Right ventricle myocardium inferior (tissue), 1 donor: ENCODE results near the gene PLXNA2. TPM values are rescaled to one million over a fixed set of nuclear protein-coding genes. Genes with fewer than 3 reads are reported as not detected.

Source experiments
- ATAC-seq: fragments of 200-7000 bp; cut with Tn5 transposase; one replicate; pipeline ENCODE4 v1.9.1; 2020; ENCODE audit warnings: mild to moderate bottlenecking, moderate library complexity
- DNase-seq: peaks from one replicate; pipeline ENCODE4 v3.0.0; 2021; ENCODE audit errors: missing footprints
- intact Hi-C: fragments of 100-400 bp; cut with DNase I; formaldehyde crosslinking; loops from one replicate; pipeline ENCODE4 v1.11.0; 2022
- total RNA-seq: library from RNA; stranded (reverse); fragmentation: NEBNext Ultra II Directional; extraction: Animal tissue kit (Norgen Biotek cat#: 25700); gene quantifications from one replicate; pipeline ENCODE4 v1.2.1, GENCODE V29; 2021
- donor health status: DM: no; HTN: yes; CAD: no; lungs with severe emphysema.

Gene PLXNA2
- total RNA-seq, 1 donor from 2014 or later: 15.3 TPM

DNA sequence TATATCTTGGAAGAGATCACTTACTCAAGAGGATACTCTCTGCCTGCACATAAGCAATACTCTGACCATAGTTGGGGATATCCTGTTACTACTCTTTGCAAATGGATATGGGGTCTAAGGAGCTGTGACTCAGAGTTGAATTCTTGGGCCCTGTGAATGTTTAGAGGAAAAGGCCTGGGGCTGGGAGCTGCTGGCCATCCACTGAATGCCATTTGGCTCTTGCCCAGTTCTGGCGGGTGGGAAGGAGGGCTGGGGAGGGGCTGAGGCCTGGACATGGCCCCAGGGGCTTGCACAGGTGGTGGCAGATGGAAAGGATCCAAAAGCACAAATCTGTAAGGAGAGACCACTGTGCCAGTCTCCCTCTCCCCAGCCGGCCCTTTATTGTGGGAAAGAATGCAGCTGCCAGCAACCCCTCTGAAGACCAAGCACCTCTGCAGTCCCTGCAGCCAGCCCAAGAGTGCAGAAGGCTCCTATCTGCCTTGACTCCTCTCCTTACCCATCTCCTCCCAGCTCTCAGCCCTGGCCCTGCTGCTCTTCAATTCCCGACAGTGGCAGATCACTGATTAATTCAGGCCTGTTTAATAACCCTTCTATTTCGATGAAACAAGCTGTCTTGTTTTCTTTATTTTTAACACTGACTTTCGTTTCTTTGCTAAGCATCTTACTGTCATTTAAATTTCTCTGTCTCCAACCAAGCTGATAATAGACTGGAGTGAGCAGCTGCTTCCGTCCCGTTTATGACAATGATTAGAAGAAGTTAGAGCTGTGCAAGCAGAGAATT, 12.1 kb downstream of the PLXNA2 start:
- intact Hi-C loops: no loop called here
- ATAC-seq (no peak), DNase-seq (no peak)

DNA sequence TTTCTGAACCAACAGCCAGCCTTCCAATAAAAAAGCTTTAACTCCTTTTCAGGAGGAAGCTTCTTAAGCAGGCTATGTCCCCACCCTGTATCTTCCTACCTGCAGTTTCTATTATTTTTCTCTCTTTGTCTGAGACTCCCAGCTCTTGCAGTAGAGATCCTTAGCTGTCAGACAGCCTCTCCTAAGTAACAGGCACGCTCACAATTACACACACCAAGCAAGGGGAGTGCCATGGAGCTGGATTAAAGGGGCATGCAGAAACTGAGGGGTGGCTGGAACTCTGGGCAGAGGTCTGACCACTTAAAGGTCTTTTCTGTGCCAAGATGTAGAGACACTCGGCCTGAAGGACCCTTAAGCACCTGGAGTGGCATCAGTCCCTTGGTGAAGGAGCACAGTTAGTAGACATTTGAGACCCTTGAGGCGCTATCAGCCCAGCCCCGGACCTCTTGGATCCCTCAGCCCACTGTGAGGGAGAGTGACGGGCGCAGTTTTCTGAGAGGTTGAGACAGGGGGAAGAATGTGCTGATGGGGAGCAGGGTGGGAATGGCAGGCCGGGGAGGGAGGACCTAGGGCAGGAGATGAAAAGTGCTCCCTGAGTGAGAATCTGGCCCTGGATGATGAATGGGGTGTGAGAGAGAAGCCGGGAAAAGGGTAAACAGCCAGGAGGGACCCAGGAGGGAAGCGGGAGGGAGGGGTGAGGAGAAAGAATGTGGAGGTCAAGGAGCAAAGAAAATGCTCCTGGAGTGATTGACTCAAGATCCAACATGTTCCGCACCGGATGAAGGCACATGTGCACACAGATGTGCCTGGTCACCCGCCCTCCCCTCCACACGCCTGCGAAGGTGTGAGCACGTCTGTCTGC, 13.3 kb downstream of the PLXNA2 start:
- intact Hi-C loops: no loop called here
- DNase-seq (no peak), ATAC-seq (no peak)

DNA sequence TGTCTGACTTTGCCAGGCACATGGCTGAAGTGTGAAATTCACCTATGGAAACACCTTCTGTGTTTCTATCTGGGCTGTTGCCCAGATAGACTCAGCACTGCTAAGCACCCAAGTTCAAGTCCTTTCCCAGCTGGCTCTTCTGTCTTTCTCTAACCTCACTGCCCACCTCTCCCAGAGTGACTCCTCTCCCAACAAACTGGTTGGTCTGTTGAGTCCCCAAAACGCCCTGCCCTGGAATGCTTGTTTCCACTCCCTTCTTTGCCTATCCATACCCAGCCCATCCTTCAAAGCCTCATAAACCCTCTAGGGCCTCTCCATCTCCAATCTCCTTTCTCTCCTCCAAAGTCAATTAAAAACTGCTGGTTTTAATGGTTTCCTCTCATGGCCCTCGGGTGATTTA, 15.6 kb downstream of the PLXNA2 start:
- intact Hi-C loops: loop anchor here (5.0 kb wide), 1 partner anchor 66 kb away; no protein-coding TSS in a partner anchor
- ATAC-seq: no peak
- no peak for DNase-seq

DNA sequence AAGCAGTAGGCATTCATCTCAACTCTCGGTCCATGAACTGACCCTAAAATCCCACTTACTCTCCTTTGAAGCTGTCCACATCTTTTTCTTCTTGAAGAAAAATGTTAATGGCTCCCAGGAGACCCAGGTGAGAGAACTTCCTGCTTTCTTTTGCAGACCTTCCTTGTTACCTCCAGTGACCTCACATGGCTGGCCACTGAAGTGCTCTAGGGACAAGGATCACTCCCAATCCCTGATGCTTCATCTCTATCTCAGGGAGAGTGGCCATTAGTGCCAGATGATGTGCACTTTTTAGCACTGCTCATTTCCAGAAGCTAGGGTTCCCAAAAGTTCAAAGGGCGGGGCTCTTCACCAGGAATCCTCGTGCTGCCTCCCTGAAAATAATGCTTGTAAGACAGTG, 16.2 kb downstream of the PLXNA2 start:
- intact Hi-C loops: loop anchor here (5.0 kb wide), 1 partner anchor 66 kb away; no protein-coding TSS in a partner anchor
- no peak for ATAC-seq

DNA sequence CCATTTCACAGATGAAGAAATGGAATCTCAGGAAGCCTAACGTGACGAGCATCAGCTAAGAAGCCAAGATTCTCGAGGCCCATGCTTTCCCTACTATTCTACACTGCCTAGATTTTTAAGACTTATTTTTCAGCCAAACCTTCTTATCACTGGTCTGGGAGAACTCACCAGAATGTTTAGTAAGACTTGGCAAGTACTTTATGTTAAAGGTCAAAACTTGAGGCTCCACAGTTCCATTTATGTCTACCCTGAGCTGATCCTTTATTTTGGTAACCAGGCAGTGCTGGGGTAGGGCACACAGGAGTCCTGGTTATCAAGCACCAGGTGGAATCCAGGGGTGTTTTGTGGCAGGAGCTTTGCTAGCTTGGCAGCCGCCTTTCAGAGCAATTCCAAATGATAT, 16.8 kb downstream of the PLXNA2 start:
- intact Hi-C loops: loop anchor here (5.0 kb wide), 1 partner anchor 65 kb away; no protein-coding TSS in a partner anchor

More for the DNA sequence above, 16.2 kb downstream of the PLXNA2 start:
- DNase-seq: no peak

DNA sequence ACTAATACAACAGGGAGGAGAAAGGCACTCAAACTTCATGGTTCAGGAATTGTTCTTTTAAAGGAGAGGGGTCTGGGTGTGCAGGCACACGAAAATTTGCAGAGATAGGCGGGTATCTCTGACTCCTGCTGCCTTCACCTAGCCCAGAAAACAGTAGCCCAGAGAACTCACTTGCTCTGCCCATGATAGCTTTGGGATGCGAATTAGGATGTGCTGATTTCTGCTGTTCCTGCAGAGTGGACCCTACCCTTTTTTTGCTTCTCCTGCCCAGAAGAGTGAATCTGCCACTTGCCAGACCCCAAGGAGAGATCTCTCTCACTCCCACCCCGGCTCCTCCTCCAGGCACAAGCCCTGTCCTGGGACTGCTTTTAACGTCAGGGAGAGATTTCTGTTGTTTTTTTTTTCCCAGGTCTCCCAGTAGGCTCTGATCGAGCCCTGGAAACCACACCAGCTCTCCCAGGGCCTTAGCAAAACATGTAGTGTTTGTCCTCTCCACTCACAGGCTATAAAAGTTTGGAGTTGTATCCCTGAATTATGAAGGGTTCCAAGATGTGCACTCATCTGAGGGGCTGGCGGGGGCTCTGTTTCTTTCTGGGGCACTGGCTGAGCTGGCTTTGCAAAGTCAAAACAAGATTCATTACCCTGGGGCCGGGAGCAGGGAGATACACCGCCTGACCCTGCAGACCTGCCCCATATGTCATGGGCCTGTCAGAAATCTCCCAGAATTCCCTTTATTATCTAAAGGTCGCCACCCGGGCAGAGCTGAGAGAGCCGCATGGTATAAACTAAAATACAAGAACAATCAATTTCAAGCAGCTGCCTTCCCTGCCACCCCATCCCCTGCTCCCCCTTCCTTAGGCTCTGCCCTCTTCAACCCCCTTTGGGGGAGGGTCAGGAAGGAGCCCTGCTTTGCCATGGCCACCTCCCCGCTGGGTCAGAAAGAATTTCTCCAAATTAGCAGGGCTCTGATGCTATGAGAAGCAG, 17.9 kb downstream of the PLXNA2 start:
- ATAC-seq: no peak
- intact Hi-C loops: loop anchor here (5.0 kb wide), 1 partner anchor 64 kb away; no protein-coding TSS in a partner anchor
- DNase-seq: no peak

More for the DNA sequence above, 16.8 kb downstream of the PLXNA2 start:
- DNase-seq (no peak), ATAC-seq (peak; percentile 83)

DNA sequence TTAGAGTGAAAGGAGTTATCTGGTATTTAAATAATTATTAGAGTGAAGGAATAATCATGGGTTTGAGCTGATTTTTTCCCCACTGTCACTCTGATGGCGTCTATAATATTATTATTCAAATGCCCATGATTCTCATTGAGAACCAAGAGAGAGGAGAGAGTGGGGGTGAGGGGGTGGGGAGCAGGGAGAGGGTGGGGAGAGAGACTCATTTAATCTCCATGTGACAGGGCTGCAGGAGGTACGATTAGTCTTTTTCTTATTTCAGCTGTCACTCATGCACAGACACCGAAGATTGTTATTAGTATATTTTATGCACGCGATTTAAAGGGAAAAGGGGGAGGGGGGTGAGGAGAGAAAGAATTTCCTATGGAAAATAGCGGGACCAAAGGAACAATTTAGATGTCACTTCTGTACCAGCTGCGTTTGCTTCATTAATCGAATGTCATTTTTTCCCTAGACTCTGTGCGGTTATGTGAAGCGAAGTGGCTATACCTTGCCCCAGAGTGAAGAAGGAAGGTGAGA, 19.9 kb downstream of the PLXNA2 start:
- intact Hi-C loops: no loop called here
- ATAC-seq (no peak), DNase-seq (no peak)

DNA sequence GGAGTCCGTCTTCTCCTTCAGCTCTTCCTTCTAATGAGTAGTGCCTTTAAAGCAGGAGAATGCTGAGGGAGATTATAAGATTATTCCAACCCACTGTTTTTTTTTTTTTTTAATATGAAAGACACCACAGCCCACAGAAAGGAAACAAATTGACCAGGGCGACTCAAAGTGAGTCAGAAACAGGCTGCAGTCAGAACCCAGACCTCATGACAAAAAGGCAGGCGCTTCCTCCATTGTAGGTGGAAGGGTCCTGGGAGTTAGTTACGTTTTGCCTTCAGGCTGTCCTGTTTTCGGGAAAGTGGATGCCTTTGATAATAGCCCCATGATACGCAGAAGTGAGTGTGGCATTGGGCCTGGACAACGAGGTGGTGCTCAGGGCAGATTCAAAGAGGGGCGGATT, 21.0 kb downstream of the PLXNA2 start:
- no peak for DNase-seq
- ATAC-seq: no peak
- intact Hi-C loops: no loop called here

DNA sequence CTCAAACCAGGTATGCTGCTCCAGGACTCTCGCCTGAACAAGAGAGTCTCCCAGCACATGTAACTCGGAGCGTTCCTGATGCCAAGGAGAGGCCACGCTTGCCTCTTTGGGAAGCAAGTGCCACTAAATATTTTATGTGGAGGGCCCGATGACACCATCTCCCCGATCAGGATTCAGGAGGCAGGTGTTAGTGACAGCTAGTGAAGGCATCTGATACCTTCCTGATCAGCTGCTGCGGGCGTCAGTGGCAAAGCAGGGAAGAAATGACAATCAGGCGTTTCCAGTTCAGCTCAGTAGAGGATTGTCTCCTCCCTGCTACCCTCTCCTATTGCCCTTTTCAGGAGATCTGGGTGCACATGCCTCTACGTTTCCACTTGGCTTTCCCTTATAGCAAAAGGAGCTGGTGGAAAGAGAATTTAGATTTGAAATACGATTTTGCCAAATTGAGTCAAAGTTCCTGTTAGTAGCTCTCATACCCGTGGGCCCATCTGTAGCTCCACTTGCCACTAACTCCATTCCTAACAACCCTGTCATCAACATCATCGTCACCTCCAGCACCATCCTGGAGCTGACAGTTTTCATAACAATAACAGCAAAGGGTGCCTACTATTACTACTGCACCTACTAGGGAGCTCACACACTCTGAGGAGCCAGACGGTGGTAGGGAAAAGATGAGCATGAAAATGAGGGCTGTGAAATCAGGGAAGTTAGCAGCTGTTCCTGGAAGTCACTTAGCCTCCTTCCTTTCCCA, 21.6 kb downstream of the PLXNA2 start:
- DNase-seq: no peak
- intact Hi-C loops: no loop called here
- no peak for ATAC-seq

DNA sequence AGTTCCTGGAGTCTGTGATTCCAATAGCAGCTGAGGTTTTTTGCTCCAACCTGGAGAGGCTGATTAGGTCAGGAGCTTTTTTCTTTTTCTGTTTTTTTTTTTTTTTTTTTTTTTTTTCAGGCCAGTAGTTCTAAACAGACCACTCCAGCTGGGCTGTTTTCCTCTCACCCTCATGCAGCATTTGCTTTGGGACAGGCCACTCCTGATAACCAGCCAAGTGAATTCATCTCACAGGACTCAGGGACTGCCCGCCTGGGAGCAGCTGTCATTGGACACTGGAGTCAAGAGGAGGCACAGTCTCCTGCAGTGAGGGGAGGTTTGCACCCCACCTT, 22.9 kb downstream of the PLXNA2 start:
- intact Hi-C loops: no loop called here
- DNase-seq: no peak
- ATAC-seq: no peak

DNA sequence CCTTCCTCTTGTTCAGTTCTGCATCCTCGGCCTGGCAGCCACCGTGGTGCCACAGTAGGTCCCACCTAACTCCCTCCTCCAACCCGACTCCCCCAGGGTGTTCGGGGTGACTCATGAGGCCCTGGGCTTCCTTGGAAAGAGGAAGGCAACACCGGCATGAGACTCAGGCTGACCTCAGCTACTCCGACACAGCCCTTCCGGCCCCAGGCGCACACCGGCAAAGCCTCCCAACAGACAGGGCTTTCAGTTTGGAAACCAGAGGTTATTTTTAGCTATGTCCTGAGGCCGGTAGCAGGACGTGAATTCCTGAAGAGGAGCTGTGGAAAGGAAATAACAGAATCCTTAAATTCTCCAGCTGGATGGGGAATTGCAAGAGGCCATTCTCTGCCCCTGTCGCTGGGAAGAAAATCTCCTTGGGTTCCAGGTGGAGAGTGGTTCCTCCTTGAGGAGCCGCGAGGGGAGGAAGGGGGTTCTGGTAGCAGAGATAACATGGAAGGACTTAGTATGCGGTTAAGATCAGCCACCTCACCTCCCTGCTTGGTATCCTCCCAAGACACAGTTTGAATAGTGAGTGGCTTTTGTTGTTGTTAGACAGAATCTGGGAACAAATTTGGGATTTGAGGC, 24.4 kb downstream of the PLXNA2 start:
- DNase-seq (peak; percentile 81), ATAC-seq (peak; percentile 77)
- intact Hi-C loops: no loop called here

DNA sequence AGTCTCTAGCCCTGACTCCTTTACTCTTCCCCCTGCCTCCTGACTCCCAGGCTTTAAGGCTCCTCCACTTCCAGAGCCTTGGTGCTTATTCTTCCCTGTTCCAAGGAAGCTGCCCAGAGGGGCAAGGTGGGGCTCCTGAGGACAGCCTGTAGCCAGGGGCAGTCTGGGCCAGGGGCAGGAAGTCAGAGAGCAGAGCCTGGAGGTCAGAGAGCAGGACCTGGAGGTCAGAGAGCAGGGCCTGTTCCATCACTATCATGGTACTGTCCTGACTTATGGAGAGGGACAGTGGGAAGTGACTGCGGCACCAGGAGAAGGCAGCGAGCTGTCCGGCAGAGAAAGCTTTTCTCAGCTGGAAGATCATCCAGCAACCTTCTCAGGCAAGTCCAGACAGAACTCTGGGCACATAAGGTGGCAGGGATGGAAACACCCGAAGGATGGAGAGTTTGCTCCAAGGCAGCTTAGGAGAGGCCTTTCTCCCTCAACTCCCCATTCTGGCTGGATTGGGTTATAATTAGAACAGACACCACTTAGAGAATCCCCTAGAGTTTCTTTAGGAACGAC, 25.0 kb downstream of the PLXNA2 start:
- ATAC-seq: no peak
- no peak for DNase-seq
- intact Hi-C loops: no loop called here

DNA sequence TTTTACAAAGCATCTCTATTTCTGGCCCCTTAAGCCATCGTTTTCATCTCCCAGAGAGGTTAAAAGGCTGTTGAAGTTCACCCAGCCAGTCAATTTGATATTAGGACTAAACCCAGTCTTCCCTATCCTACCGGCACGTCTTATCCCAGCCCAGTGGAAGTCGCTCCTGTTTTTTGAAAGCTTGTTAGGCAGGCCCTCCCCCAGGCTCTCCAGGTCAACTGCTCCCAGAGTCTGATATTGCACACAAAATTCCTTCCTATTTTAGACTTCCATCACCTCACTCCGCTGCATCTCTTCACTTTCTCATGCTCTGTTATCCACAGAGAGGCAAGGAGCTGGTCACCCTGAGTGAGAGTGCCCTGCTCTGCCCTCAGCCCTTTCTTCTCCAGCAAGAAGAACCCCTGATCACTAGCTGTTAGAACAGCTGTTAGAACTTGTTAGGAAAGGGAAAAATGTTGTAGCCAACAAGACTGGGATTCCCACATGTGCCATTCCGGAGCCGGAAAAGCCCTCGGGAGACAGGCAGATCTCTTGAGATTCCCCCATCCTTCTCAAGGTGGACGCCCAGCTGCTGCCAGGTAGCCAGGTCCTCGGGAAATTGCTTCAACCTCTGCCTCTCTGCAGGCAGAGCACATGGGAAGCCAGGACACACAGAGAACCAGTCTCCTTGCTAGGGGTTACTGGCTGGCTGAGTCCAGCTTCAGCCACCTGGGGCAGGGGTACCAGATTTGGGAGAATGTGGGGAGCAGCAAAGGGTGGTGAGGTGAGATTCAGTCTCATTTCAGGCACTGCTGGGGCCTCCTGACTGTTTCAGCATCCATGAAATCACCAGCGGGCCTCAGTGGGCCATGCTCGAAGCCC, 25.7 kb downstream of the PLXNA2 start:
- DNase-seq: no peak
- ATAC-seq: no peak
- intact Hi-C loops: no loop called here

DNA sequence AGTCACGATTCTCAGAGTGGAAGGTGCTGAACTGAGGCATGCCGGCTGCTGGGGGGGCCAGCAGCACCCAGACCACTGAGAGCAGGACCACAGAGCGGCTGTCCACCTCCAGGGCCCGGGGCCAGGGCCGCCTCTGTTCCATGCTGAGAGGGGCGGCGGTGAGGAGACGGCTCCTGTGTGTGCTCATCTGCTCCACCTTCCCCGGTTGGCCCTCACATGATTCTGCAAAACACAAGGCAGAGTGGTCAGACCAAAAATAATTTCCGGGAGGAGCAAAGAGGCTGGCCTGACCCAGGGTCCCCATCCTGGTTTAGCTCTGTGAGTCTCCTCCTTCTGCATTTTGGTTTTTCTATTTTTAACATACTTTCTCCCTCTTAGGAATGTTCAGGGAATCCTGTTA, 26.4 kb downstream of the PLXNA2 start:
- no peak for ATAC-seq
- intact Hi-C loops: no loop called here
- DNase-seq: no peak

DNA sequence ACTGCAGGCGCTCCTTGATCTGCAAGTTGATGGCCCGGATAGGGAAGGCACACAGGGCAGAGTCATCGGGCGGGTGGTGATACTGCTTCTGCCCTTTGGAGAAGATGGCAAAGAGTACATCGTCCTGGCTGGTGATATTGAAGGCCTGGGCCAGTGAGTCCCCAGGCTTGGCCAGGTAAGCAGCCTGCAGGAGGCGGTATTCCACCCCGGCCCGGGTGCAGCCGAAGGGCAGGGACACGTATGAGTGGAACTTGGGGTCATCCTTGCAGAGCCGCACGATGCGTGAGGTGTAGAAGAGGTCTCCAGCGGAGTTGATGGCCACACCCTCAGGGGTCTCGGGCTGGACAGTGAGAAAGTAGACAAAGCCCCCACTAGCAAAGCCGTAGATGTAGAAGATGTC, 27.4 kb downstream of the PLXNA2 start:
- ATAC-seq: no peak
- intact Hi-C loops: no loop called here
- DNase-seq: no peak

DNA sequence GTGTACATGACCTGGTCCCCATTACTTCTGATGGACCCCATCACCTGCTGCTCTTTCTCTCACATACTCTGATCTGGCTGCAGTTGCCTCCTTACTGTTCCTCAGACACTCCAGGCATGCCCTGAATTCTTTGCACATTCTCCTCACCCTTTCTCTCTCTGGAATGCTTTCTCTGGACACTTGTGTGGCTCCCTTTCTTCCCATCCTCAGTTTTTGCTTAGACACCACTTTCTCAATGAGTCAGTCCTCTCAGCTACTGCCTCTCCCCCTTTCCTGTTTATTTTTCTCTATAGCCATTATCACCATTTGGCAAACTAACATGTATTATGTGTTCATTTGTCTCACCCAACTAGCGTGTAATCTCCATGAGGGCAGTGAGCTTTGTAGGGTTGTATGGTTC, 28.1 kb downstream of the PLXNA2 start:
- DNase-seq (no peak), ATAC-seq (no peak)
- intact Hi-C loops: no loop called here
